Smooth muscle cell (in vitro differentiated cells): Measurements from ENCODE around the gene DAZ3. TPM values are rescaled to one million over a fixed set of nuclear protein-coding genes. Genes with fewer than 3 reads are reported as not detected.
"Not testable (repeated sequence)": the region's sequence is repeated elsewhere in the genome, so short reads cannot be mapped to it uniquely, and the experiment has no call there.

Experiments
- DNase-seq: peaks from one replicate; lab custom pipeline; 2025; ENCODE audit not compliant: unreplicated experiment; lab: John Stamatoyannopoulos, UW
- H2AFZ ChIP-seq: fragments of 200-600 bp; sonication (generic); 2 replicates; pipeline ENCODE4 v1.6.0; 2016; ENCODE audit warnings: antibody characterized with exemption, low read depth, mild to moderate bottlenecking
- H3F3A ChIP-seq: fragments of 200-600 bp; sonication (generic); 2 replicates; pipeline ENCODE4 v1.6.0; 2017; ENCODE audit warnings: antibody characterized with exemption, low read depth
- H3K27ac ChIP-seq: fragments of 200-600 bp; sonication (generic); 2 replicates; pipeline ENCODE4 v1.5.1; 2016; ENCODE audit warnings: low read depth, mild to moderate bottlenecking
- H3K27me3 ChIP-seq: fragments of 200-600 bp; sonication (generic); 2 replicates; pipeline ENCODE4 v1.6.1; 2016; ENCODE audit warnings: low read depth, mild to moderate bottlenecking
- H3K36me3 ChIP-seq: fragments of 200-600 bp; sonication (generic); 2 replicates; pipeline ENCODE4 v1.5.1; 2016; ENCODE audit warnings: low read depth
- H3K4me1 ChIP-seq: fragments of 200-600 bp; sonication (generic); 2 replicates; pipeline ENCODE4 v1.5.1; 2016; ENCODE audit warnings: low read depth
- H3K4me2 ChIP-seq: fragments of 200-600 bp; sonication (generic); 2 replicates; pipeline ENCODE4 v1.6.0; 2016; ENCODE audit warnings: mild to moderate bottlenecking
- H3K4me3 ChIP-seq: fragments of 200-600 bp; sonication (generic); 2 replicates; pipeline ENCODE4 v1.5.1; 2016; ENCODE audit warnings: mild to moderate bottlenecking
- H3K79me2 ChIP-seq: fragments of 200-600 bp; sonication (generic); 2 replicates; pipeline ENCODE4 v1.6.0; 2016; ENCODE audit warnings: low read depth, mild to moderate bottlenecking
- H3K9ac ChIP-seq: fragments of 200-600 bp; sonication (generic); 2 replicates; pipeline ENCODE4 v1.6.0; 2016; ENCODE audit warnings: low read depth
- H3K9me3 ChIP-seq: fragments of 200-600 bp; sonication (generic); replicated peaks from 2 replicates; pipeline ENCODE4 v1.5.1; 2016; ENCODE audit warnings: low read depth
- H4K20me1 ChIP-seq: fragments of 200-600 bp; sonication (generic); 2 replicates; pipeline ENCODE4 v1.6.0; 2016; ENCODE audit warnings: low read depth
- WGBS: methylation state at CpG from one replicate; pipeline ENCODE4 v1.1.7; 2016; ENCODE audit warnings: low lambda C conversion rate; 5-methylcytosine and 5-hydroxymethylcytosine counted together
- polyA plus RNA-seq: library from polyadenylated mRNA; unstranded; fragments of >200 nt; fragmentation: Nextera tagmentation; extraction: Ambion mirVana; gene quantifications from 2 replicates; pipeline ENCODE4 v1.2.1, GENCODE V29; 2016
- total RNA-seq: library from RNA; depleted of rRNA; stranded (reverse); fragments of >200 nt; gene quantifications from 2 replicates; pipeline ENCODE4 v1.2.3, GENCODE V29; 2014

DAZ3 gene
- total RNA-seq (not detected in 2 replicates), polyA plus RNA-seq (not detected in 2 replicates)

DNA sequence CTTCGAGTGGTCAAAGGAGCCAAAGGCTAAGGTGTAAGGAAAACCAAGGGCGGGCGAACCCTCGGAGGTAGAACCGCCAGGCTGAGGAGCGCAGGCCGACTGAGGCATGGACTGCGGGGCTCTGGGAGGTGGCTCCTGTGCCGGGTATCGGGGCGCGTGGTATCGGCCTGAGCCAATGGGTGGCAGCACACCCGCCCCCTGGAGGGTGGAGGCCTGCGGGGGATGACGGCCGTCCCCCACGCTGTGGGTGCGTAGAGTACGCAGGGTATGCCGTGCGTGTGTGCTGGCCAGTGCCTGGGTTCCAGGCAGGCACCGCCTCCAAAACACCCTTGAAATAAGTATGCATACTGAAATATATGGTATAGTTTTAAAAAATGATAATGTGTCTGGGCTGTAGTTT lies at the start of gene DAZ3:
DAZ3 (minus strand) TSS at position 101 of the 400 bp plus-strand sequence. CDS start 208 bp downstream, outside the sequence.
- not testable (repeated sequence) for H3K9me3 ChIP-seq, H3K27me3 ChIP-seq, H3K36me3 ChIP-seq, H3F3A ChIP-seq, H3K27ac ChIP-seq, H3K79me2 ChIP-seq, H3K4me1 ChIP-seq, H3K4me3 ChIP-seq, H4K20me1 ChIP-seq, DNase-seq, H3K4me2 ChIP-seq, H3K9ac ChIP-seq, H2AFZ ChIP-seq
- no CpG with 5 or more reads among the region's 23 CpGs for WGBS

- not testable (repeated sequence) for H3K79me2 ChIP-seq, H3K4me2 ChIP-seq, H3K4me1 ChIP-seq, H3K27me3 ChIP-seq, H3K9me3 ChIP-seq, H3K9ac ChIP-seq, H3K27ac ChIP-seq, H4K20me1 ChIP-seq, H3K4me3 ChIP-seq, H3F3A ChIP-seq, DNase-seq, H2AFZ ChIP-seq, H3K36me3 ChIP-seq
- WGBS, result no CpG with 5 or more reads among the region's 23 CpGs
Measured at GRCh38 chrY:24833619-24834018, 20.4 kb upstream of the DAZ3 start, which contains the start of gene DAZ4. Gene DAZ4, plus strand, starts transcription at chrY:24833919. Its CDS starts 208 bp downstream, at chrY:24834127.

DNA sequence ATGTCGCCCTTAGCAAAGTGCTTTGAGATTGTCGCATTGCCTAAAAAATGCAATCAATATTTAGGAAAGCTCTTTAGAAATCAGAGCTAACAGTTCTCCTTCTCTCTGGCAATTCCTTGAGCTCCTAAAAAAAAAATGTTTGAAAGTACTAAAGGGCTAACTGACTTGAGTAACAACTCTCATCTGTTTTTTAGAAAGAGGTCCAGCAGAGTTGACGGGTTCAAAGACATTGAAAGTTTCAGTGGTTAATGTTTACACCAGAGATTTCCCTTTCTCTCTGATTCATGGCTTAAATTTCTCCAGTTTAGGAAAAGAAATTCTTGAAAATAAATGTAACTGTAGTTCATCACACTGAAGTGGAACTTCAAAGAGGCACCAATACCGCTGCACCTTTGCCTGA lies 11.9 kb upstream of the DAZ3 start:
- H3K79me2 ChIP-seq, H3K4me3 ChIP-seq, H2AFZ ChIP-seq, H3K4me1 ChIP-seq, DNase-seq, H3K9ac ChIP-seq, H3F3A ChIP-seq, H3K9me3 ChIP-seq, H3K27ac ChIP-seq, H3K27me3 ChIP-seq, H3K4me2 ChIP-seq, H3K36me3 ChIP-seq, H4K20me1 ChIP-seq: not testable (repeated sequence)
- WGBS, result no CpG with 5 or more reads among the region's 4 CpGs

DNA sequence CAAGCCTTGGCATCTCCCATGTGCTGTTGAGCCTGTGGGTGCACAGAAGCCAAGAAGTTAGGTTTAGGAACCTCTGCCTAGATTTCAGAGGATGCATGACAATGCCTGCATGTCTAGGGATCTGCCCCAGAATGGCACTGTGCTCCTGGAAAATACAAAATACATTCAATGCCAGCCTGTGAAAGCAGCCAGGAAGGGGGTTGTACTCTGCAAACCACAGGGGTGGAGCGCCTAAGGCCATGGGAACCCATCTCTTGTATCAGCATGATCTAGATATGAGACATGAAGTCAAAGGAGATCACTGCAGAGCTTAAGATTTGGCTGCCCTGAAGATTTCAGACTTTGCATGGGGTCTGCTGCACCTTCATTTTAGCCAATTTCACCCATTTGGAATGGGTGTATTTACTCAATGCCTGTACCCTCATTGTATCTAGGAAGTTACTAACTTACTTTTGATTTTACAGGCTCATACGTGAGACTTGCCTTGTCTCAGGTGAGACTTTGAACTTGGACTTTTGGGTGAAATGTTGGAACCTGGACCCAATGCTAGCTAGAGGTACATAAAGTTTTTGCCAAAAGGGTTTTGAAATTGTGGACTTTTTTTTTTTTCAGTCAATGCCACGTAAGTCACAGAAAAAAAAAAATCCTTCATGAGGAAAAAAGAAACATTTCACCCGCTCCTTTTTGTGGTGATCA lies 11.1 kb upstream of the DAZ3 start:
- not testable (repeated sequence) for H3K4me2 ChIP-seq, H4K20me1 ChIP-seq, H3K79me2 ChIP-seq, H3K9me3 ChIP-seq, H3F3A ChIP-seq, H3K27ac ChIP-seq, H3K36me3 ChIP-seq, H3K27me3 ChIP-seq, H2AFZ ChIP-seq, H3K4me1 ChIP-seq, H3K4me3 ChIP-seq, DNase-seq, H3K9ac ChIP-seq
- WGBS, result no CpG with 5 or more reads among the region's 4 CpGs

DNA sequence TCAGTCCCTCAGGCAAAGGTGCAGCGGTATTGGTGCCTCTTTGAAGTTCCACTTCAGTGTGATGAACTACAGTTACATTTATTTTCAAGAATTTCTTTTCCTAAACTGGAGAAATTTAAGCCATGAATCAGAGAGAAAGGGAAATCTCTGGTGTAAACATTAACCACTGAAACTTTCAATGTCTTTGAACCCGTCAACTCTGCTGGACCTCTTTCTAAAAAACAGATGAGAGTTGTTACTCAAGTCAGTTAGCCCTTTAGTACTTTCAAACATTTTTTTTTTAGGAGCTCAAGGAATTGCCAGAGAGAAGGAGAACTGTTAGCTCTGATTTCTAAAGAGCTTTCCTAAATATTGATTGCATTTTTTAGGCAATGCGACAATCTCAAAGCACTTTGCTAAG lies 8.6 kb upstream of the DAZ3 start:
- H2AFZ ChIP-seq, H3K9ac ChIP-seq, DNase-seq, H4K20me1 ChIP-seq, H3F3A ChIP-seq, H3K36me3 ChIP-seq, H3K4me3 ChIP-seq, H3K4me1 ChIP-seq, H3K27ac ChIP-seq, H3K79me2 ChIP-seq, H3K27me3 ChIP-seq, H3K4me2 ChIP-seq, H3K9me3 ChIP-seq: not testable (repeated sequence)
- WGBS, result no CpG with 5 or more reads among the region's 3 CpGs

Other genes with a start within 250 kb of the DAZ3 start
- gene BPY2B, start 195.4 kb downstream of the DAZ3 start, total RNA-seq, result not detected in 2 replicates
- not detected in 2 replicates for gene BPY2B, start 195.4 kb downstream of the DAZ3 start, polyA plus RNA-seq
- not detected in 2 replicates for gene DAZ4, start 20.5 kb upstream of the DAZ3 start, total RNA-seq
- not detected in 2 replicates for gene DAZ4, start 20.5 kb upstream of the DAZ3 start, polyA plus RNA-seq
- not detected in 2 replicates for gene BPY2C, start 238.7 kb upstream of the DAZ3 start, total RNA-seq
- not detected in 2 replicates for gene BPY2C, start 238.7 kb upstream of the DAZ3 start, polyA plus RNA-seq